Keratinocyte (primary cell): Measurements from ENCODE around the gene YDJC.
"Not testable (repeated sequence)": the region's sequence is repeated elsewhere in the genome, so short reads cannot be mapped to it uniquely, and the experiment has no call there.

Experiments used
- EZH2 ChIP-seq: IDR thresholded peaks from one replicate; pipeline ENCODE4 v1.6.1; 2012; ENCODE audit warnings: inconsistent platforms, mild to moderate bottlenecking, low read length, moderate library complexity
- TF ChIP-seq, protein P1 (sequence below), 3 experiments: IDR thresholded peaks in 1 of 3; conservative IDR thresholded peaks in 1 of 3; optimal IDR thresholded peaks in 1 of 3; 2 replicates in 2 of 3; 3 replicates in 1 of 3; pipeline versions ENCODE3 to v1.5.1; 2011; ENCODE audit warnings: low read length in 3 of 3, mild to moderate bottlenecking in 3 of 3, moderate library complexity in 2 of 3, control low read depth in 1 of 3, inconsistent platforms in 1 of 3; ENCODE audit not compliant: insufficient read depth in 2 of 3; ENCODE audit errors: extremely low read depth in 1 of 3

- TF ChIP-seq, protein P1, sequence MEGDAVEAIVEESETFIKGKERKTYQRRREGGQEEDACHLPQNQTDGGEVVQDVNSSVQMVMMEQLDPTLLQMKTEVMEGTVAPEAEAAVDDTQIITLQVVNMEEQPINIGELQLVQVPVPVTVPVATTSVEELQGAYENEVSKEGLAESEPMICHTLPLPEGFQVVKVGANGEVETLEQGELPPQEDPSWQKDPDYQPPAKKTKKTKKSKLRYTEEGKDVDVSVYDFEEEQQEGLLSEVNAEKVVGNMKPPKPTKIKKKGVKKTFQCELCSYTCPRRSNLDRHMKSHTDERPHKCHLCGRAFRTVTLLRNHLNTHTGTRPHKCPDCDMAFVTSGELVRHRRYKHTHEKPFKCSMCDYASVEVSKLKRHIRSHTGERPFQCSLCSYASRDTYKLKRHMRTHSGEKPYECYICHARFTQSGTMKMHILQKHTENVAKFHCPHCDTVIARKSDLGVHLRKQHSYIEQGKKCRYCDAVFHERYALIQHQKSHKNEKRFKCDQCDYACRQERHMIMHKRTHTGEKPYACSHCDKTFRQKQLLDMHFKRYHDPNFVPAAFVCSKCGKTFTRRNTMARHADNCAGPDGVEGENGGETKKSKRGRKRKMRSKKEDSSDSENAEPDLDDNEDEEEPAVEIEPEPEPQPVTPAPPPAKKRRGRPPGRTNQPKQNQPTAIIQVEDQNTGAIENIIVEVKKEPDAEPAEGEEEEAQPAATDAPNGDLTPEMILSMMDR (optimal IDR thresholded peaks at IDR 0.05 in 1 of 3, IDR thresholded peaks at IDR 0.05 in 1 of 3, conservative IDR thresholded peaks at IDR 0.05 in 1 of 3; ENCODE audit: extremely low read depth in 1 of 3, insufficient read depth in 2 of 3, low read length in 3 of 3): not testable (repeated sequence)
- not testable (repeated sequence) for TF ChIP-seq EZH2
Observed at GRCh38 chr22:21637450-21637849, 7.6 kb upstream of the YDJC start.
